ENCODE results near the gene SLC7A6OS. TPM values are rescaled to one million over a fixed set of nuclear protein-coding genes. Genes with fewer than 3 reads are reported as not detected.

SLC7A6OS gene
- total RNA-seq, 1 experiment from 2014 or later, result 22.2 TPM

- no peak for DNase-seq (ENCODE audit: low spot score)
These were observed 30.8 kb downstream of the SLC7A6OS start for GRCh38 chr16:68279726-68280558.

DNA sequence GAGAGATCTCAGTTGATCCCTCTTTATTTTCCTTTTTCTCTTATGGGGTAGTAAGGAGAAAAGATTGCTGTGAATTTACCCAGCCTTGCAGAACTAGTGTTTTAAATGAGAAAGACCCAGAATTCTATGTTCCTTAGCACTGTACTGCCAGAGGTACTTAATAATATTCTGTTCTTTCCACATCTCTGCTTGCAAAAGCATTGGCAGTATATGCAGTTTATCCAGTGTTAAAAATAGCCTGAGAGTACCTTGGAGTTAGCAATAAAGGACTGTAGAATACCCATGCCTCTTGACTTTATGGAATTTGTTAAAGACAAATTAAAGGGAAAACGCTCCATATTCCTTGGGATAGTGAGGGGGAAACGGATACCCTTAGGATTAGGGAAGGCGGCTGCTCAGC is 34.5 kb downstream of the SLC7A6OS start:
- DNase-seq (ENCODE audit: low spot score), result no peak

GRCh38 chr16:68275611-68276191 is 35.0 kb downstream of the SLC7A6OS start:
- no peak for DNase-seq (ENCODE audit: low spot score)

GRCh38 chr16:68274441-68274840 is 36.3 kb downstream of the SLC7A6OS start:
- DNase-seq (ENCODE audit: low spot score), result no peak

DNA sequence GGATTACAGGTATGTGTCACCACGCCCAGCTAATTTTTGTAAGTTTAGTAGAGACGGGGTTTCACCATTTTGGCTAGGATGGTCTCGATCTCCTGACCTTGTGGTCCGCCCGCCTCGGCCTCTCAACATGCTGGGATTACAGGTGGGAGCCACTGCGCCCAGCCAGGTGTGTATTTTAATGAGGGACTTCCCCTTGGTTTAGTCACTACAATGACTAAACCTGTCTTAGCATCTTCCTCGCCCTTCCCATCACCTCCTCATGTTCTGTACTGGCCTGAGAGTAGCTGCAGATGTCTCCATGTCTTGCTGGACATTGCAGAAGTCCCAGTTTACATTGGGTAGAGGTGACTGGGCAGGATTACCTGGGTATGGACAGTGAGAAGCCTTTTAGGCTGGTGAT is 36.9 kb downstream of the SLC7A6OS start:
- DNase-seq (ENCODE audit: low spot score), result no peak

DNA sequence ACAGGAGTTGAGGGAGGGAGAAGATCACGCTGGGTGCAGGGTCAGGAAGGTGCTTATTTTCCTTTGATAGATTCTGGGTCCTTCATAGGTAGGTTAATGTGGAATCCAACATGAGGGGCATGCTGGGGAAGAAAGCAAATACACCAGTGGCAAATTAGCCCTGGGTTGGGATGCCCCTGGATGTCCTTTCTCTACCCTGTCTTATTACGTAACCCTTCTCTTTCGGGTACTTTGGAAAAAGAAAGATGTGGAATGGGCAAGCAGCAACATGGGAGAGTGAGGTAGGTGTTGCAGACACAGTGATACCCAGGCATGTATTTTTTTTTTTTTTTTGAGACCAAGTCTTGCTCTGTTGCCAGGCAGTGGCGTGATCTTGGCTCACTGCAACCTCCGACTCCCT is 37.3 kb downstream of the SLC7A6OS start:
- DNase-seq (ENCODE audit: low spot score), result no peak

DNA sequence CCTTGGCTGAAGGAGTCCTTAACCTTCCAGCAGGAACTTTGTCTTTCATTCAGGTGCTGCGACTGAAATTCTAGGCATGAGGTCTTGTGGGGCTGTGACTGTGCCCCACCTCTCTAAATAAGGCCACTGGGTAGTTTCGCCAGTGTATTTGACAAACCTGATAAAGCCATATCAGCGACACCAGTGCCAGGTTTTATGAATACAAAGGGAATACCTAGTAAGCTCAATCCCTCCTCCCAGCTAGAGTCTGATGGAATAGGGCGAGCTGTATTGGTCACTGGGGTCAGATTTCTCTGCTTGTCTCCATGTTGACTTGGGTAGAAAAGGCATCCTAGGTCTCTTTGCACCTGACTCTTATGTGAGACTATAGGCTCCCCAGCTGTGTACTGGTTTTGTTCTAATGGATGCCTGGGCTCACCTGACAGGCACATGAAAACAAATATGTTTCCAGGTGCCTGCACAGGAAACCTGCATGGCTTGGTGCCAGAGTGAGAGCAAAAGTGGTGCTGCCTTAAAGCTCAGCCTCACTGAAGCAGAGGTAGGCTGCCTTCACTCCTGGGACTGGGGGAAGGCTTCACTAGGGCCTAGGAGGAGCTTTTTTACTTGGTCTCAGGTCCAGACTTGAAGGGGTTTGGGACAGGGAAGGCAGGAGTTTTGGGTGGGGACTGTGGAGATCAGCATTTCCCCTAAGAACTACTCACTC is 38.1 kb downstream of the SLC7A6OS start:
- no peak for DNase-seq (ENCODE audit: low spot score)

- DNase-seq (ENCODE audit: low spot score), result no peak
These were observed 40.4 kb downstream of the SLC7A6OS start for GRCh38 chr16:68270353-68270752.

DNA sequence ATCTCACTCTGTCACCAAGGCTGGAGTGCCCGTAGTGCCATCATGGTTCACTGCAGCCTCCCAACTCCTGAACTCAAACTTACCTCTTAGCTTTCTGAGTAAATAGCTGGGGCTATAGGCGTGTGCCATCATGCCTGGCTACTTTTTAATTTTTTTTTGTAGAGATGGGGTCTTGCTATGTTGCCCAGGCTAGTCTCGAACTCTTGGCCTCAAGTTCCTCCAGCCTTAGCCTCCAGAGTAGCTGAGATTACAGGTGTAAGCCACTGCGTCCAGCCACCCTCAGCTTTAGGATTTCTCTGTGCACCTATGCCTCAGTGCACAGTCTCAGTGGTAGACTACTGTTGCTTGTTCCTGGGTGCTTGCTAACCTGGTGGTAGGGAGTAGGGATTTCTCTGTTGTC is 41.0 kb downstream of the SLC7A6OS start:
- no peak for DNase-seq (ENCODE audit: low spot score)

DNA sequence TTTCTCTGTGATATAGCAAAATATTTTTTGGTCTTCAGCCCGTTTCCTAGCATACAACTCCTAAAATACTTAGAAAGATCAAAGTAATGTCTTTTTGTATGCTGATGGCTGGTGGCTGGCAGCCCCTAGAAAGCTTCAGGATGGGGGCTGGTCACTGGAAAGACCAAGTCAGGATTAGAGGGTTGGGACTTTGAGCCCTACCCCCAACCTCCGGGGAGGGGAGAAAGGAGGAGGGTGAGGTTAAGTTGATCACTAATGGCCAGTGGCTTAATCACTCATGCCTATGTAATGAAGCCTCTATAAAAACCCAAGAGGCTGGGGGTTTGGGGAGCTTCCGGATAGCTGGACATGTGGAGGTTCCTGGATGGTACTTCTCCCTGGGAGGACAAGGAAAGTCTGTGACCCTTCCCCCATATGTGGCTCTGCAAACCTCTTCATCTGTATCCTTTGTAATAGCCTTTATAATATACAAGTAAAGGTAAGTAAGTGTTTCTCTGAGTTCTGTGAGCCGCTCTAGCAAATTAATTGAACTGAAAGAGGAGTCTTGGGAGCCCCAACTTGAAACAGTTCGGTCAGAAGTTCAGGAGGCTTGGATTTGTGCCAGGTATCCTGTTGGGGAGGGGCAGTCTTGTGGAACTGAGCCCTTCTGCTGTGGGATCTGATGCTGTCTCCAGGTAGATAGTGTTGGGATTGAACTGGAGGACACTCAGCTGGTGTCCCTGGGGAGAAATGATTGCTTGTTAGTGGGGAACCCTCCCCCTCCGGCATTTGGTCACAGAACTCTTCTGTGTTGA is 42.9 kb downstream of the SLC7A6OS start:
- peak; percentile 45 for DNase-seq (ENCODE audit: low spot score)

- peak; percentile 88 for DNase-seq (ENCODE audit: low spot score)
These were observed 45.4 kb downstream of the SLC7A6OS start for GRCh38 chr16:68265078-68265920.

DNA sequence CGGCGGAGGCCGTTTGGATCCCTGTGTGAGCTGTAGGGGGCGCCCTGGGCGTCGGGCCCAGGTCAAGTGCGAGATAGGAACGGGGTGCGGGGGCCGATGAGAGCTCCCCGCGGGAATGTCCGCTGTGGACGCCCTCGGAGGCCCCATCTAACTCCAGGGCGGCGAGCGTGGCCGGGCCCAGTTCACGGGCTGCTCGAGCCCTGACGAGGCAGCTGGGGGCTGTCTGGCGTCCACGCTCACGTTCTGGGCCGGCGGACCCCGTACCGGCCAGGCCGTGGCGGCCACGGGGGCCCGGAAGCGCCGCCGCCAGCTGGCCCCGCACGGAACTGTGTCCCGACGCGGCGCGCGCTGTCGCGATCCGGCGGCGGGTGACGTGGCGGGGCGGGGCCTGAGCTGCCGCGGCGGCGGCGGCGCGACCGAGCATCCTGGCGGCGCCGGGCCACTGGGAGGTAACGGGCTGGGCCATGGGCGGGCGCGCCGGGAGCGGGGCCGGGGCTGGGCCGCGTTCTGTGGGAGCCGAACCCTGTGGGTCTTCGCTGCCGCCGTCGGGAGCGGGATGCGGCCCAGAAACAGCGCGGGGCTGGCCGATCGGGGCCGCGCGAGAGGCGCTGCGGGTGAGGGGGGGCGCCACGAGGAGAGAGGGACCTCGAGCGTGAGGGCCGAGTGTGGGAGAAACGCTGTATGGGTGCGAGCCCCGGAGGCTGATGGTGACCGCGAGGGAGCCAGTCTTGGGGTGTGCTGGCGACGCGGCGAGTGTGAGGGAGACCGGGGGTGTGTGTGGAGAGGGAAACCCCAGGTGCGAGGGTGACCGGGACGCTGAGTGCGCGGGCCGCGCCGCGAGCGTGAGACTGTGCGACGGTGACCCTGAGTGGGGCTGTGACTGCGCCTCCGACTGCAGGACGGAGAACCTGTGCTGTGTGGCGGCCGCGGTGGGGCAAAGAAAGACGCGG is 46.3 kb downstream of the SLC7A6OS start, which contains the start of gene SLC7A6:
Gene SLC7A6, plus strand, starts transcription at position 399 of the 950 bp plus-strand sequence. CDS start 10,201 bp downstream, outside the sequence.
- DNase-seq (ENCODE audit: low spot score), result peak; percentile 85

- DNase-seq (ENCODE audit: low spot score), result no peak
These were observed 47.1 kb downstream of the SLC7A6OS start for GRCh38 chr16:68263559-68264127.

DNA sequence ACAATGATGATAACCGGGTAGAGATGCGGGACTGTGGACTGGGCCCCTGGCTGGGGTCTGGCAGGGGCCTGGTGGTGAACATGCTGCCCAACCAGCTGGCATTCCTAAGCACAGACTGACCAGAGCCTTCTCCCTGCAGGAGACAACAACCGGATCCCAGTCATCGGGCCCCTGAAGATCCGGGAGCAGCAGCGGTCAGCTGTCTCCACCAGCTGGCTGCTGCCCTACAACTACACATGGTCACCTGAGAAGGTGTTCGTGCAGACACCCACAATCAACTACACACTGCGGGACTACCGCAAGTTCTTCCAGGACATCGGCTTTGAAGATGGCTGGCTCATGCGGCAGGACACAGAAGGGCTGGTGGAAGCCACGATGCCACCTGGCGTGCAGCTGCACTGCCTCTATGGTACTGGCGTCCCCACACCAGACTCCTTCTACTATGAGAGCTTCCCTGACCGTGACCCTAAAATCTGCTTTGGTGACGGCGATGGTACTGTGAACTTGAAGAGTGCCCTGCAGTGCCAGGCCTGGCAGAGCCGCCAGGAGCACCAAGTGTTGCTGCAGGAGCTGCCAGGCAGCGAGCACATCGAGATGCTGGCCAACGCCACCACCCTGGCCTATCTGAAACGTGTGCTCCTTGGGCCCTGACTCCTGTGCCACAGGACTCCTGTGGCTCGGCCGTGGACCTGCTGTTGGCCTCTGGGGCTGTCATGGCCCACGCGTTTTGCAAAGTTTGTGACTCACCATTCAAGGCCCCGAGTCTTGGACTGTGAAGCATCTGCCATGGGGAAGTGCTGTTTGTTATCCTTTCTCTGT is 51.5 kb downstream of the SLC7A6OS start:
- DNase-seq (ENCODE audit: low spot score), result no peak

GRCh38 chr16:68257906-68258800 is 52.6 kb downstream of the SLC7A6OS start:
- peak; percentile 61 for DNase-seq (ENCODE audit: low spot score)

DNA sequence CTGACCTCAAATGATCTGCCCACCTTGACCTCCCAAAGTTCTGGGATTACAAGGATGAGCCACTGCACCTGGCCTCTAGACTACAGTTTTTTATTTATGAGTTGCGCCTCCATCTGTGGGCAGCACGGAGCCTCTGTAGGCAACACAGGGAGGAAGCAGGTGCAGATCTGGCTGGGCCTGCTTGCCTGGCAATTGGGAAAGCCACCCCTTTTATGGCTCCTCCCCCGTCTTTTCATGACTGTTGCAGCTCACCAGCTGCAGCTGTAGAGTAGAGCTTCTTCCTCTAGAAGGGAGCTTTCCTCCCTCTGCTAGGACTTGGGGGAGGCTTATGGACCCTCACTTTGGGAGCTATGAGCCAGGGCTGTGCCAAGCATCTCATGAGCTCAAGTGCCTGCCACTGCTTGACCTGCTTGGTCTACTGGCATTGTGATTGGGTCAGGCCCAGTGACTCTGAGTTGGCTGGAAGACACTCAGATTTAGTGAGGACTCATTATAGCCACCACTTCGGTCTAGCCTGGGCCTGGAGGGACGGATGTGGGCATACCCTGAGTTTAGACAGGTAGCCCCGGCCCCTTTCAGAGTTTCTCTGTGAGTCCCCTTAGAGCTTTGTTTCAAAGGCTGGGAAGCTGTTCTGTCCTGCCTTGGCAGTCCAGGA is 53.4 kb downstream of the SLC7A6OS start:
- no peak for DNase-seq (ENCODE audit: low spot score)

DNA sequence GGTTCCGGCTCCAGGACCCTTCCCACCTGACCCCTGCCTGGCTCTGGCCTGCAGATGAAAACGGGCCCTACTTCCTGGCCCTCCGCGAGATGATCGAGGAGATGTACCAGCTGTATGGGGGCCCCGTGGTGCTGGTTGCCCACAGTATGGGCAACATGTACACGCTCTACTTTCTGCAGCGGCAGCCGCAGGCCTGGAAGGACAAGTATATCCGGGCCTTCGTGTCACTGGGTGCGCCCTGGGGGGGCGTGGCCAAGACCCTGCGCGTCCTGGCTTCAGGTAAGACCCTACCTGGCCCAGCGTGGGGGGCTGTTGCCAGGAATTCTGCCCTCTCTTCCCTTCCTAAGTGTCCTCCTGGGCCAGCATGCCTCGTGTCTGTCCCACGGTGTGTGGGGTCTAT is 55.0 kb downstream of the SLC7A6OS start:
- DNase-seq (ENCODE audit: low spot score), result no peak
